ENCODE results near the gene GARNL3.

GRCh38 chr9:127307802-127308201 lies 43.2 kb downstream of the GARNL3 start:
- no peak for TF ChIP-seq CTCF (IDR thresholded peaks at IDR 0.05)
- no peak for TF ChIP-seq POLR2A (IDR thresholded peaks at IDR 0.05)

Data from breast epithelium (tissue), 3 donors.